Epithelial cell of proximal tubule (primary cell): ENCODE data around the gene CADPS. TPM values are rescaled to one million over a fixed set of nuclear protein-coding genes. Genes with fewer than 3 reads are reported as not detected.

Experiments used
- DNase-seq: peaks from one replicate; pipeline ENCODE4 v3.0.0-alpha.2; 2011; ENCODE audit warnings: low read depth
- H3K4me3 ChIP-seq: 2 replicates; pipeline ENCODE4 v1.5.1; 2011; ENCODE audit warnings: low read depth, mild to moderate bottlenecking, low read length
- total RNA-seq: library from RNA; depleted of rRNA; stranded (reverse); fragments of >200 nt; gene quantifications from 2 replicates; pipeline ENCODE4 v1.2.3, GENCODE V29; 2015
- TF ChIP-seq, protein P1 (sequence below): conservative IDR thresholded peaks from 2 replicates; pipeline ENCODE4 v1.5.1; 2012; ENCODE audit warnings: low read depth, mild to moderate bottlenecking, low read length

The CADPS gene
- total RNA-seq, 1 donor from 2014 or later = not detected

DNA sequence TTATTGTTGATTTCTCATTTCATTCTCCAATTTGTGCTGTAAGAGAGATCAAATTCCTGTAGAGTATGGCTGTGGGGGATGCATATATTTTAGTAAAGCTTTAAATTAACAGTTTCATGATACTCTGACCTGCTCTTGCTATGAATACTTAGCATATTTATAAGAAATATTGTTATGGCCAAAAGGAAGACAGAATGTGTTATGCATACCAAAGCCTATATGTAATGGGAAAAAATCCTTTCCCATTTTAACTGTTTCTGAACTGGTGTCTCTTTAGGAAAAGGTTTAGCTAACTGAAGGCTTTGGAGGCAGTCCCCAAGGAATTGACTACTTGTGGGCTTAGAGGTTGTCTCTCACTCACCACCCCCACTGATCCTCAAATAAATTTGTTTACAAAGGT, 59.2 kb downstream of the CADPS start:
- TF ChIP-seq, protein P1, sequence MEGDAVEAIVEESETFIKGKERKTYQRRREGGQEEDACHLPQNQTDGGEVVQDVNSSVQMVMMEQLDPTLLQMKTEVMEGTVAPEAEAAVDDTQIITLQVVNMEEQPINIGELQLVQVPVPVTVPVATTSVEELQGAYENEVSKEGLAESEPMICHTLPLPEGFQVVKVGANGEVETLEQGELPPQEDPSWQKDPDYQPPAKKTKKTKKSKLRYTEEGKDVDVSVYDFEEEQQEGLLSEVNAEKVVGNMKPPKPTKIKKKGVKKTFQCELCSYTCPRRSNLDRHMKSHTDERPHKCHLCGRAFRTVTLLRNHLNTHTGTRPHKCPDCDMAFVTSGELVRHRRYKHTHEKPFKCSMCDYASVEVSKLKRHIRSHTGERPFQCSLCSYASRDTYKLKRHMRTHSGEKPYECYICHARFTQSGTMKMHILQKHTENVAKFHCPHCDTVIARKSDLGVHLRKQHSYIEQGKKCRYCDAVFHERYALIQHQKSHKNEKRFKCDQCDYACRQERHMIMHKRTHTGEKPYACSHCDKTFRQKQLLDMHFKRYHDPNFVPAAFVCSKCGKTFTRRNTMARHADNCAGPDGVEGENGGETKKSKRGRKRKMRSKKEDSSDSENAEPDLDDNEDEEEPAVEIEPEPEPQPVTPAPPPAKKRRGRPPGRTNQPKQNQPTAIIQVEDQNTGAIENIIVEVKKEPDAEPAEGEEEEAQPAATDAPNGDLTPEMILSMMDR = no peak
- DNase-seq = no peak
- H3K4me3 ChIP-seq = no peak overlapping the region

- TF ChIP-seq, protein P1 = no peak
- no peak overlapping the region for H3K4me3 ChIP-seq
- DNase-seq = no peak
Observed at GRCh38 chr3:62812631-62813030, 62.6 kb downstream of the CADPS start.

- TF ChIP-seq, protein P1 = no peak
- DNase-seq = no peak
- H3K4me3 ChIP-seq = no peak overlapping the region
Observed at GRCh38 chr3:62811119-62811518, 64.1 kb downstream of the CADPS start.

DNA sequence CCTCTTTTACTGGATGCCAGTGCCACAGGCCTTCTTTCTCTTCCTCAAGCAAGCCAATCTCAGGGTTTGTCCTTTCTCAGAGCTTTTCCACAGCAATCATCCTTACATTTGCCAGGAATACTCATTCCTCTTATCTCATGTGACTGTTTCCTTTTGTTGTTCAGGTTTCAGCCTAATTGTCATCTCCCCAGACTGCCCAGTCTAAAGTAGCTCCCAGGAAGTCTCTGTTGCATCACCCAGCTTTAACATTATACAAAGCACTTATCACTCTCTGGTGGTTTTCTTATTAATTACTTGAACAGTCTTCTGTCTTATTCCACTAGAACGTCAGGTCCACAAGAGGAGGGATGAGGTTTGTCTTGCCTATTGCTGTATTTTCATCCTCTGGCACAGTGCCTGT, 65.8 kb downstream of the CADPS start:
- H3K4me3 ChIP-seq = no peak overlapping the region
- DNase-seq = no peak
- TF ChIP-seq, protein P1 = no peak

- TF ChIP-seq, protein P1 = no peak
- no peak overlapping the region for H3K4me3 ChIP-seq
- no peak for DNase-seq
Observed at GRCh38 chr3:62805580-62806277, 69.5 kb downstream of the CADPS start.

DNA sequence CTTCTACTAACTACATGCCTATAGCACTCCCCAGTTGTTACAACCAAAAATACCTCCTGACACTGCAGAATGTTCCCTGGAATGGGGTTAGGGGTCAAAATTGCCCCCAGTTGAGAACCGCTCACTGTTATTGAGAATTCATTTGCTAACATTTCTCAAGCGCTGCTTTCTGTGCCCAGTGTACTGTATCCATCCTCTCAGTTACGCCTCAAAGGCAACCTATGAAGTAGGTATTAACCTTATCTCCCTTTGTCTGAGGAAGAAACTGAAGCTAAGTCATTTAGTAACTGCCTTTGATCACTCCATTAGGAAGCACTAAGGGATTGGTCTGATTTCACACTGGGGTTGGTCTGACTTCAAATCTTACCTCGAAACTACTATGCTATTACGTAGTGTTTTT, 70.1 kb downstream of the CADPS start:
- H3K4me3 ChIP-seq = no peak overlapping the region

More for the DNA sequence above, 70.1 kb downstream of the CADPS start:
- DNase-seq = no peak
- TF ChIP-seq, protein P1 = no peak
